Measurements from ENCODE around the gene GALNT2. TPM values are rescaled to one million over a fixed set of nuclear protein-coding genes. Genes with fewer than 3 reads are reported as not detected.
A peak's percentile ranks its signal among the peaks of the same experiment; 100 is the strongest.

The GALNT2 gene
- total and polyA plus RNA-seq, 9 of the 15 experiments (the other 6 are each of a cell fraction or from before 2014, with no cell fraction given): 1.6 to 106 (median 51.9) TPM

DNA sequence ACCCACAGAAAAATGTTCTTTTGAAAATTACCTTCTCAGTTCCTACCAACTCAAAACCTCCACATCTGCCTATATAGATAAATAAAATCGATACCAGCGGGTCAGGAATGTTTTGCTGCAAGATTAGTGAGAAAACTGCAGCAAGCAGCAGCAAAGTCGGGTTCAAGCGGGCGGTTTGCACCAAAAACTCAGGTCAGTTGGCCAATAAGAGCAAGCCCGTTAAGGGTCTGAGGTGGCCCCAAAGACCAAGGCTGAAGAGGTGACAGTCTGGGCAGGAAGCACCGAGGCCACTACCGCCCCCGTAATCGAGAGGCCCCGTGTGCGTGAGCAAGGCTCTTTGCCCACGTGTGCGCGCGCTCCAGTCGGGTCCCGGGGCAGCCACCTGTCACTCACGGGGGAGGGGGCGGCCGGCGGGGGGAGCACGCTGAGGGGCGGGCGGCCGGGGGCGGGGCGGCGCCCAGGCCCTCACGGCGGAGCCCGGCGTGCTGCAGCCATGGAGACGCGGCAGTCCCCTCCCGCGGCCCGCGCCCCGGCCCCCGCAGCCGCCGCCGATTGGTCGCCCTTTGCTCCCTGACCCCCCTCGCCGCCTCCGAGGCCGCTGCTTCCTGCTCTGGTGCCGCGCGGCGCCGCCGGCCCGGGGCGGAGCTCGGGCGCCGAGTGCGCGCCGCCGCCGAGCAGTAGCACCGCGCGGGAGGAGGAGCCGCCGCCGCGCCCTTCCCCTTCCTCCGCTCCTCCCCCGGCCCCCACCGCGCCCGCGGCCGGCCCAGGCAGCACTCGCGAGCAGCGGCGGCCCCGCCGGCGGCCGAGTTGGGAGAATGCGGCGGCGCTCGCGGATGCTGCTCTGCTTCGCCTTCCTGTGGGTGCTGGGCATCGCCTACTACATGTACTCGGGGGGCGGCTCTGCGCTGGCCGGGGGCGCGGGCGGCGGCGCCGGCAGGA lies at the start of gene GALNT2 (continued):
- peak in 1 of 2 experiments; percentile 24; a peak in 1 of 4 replicates for TF ChIP-seq TEAD1 (CRISPR knock-in tag; IDR thresholded peaks at IDR 0.05)
- no peak for TF ChIP-seq ZNF583 (CRISPR knock-in tag; IDR thresholded peaks at IDR 0.05)
- TF ChIP-seq CEBPG (CRISPR knock-in tag; IDR thresholded peaks at IDR 0.05): peak; percentile 35; the same call in 1 of the 2 replicates
- no peak for TF ChIP-seq CEBPG (tag; conservative IDR thresholded peaks at IDR 0.05 in 1 of 2, IDR thresholded peaks at IDR 0.05 in 1 of 2)
- no peak for TF ChIP-seq ZC3H8 (IDR thresholded peaks at IDR 0.05)
- no peak for TF ChIP-seq KLF6 (CRISPR knock-in tag; IDR thresholded peaks at IDR 0.05; ENCODE audit: borderline replicate concordance)
- TF ChIP-seq RAD51 (IDR thresholded peaks at IDR 0.05; ENCODE audit: borderline replicate concordance, low read depth): peak; percentile 21; the same call in 1 of the 2 replicates
- no peak for TF ChIP-seq LCOR (CRISPR knock-in tag; IDR thresholded peaks at IDR 0.05)
- peak; percentile 69 to 83; a peak in 2 of 4 replicates for TF ChIP-seq SIN3A (IDR thresholded peaks at IDR 0.05; ENCODE audit: borderline replicate concordance in 2 of 2, control insufficient read depth in 1 of 2, low read depth in 2 of 2, low read length in 2 of 2)
- TF ChIP-seq ZNF311 (CRISPR knock-in tag; IDR thresholded peaks at IDR 0.05): no peak
- TF ChIP-seq MAZ (CRISPR knock-in tag; conservative IDR thresholded peaks at IDR 0.05 in 1 of 2, IDR thresholded peaks at IDR 0.05 in 1 of 2): peak; percentile 82 to 91
- peak; percentile 30; the same call in 1 of the 2 replicates for TF ChIP-seq ZNF24 (IDR thresholded peaks at IDR 0.05)
- peak; percentile 76 for TF ChIP-seq TBP (optimal IDR thresholded peaks at IDR 0.05; ENCODE audit: low read depth, low read length)
- peak; percentile 54 for TF ChIP-seq NR2C1 (IDR thresholded peaks at IDR 0.05)
- TF ChIP-seq NR2C1 (tag; IDR thresholded peaks at IDR 0.05): peak; percentile 72
- TF ChIP-seq NCOR1 (IDR thresholded peaks at IDR 0.05): peak; percentile 47
- TF ChIP-seq ZNF695 (CRISPR knock-in tag; IDR thresholded peaks at IDR 0.05): no peak
- TF ChIP-seq, protein P1, sequence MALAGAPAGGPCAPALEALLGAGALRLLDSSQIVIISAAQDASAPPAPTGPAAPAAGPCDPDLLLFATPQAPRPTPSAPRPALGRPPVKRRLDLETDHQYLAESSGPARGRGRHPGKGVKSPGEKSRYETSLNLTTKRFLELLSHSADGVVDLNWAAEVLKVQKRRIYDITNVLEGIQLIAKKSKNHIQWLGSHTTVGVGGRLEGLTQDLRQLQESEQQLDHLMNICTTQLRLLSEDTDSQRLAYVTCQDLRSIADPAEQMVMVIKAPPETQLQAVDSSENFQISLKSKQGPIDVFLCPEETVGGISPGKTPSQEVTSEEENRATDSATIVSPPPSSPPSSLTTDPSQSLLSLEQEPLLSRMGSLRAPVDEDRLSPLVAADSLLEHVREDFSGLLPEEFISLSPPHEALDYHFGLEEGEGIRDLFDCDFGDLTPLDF (CRISPR knock-in tag; IDR thresholded peaks at IDR 0.05): no peak
- peak; percentile 42; the same call in 1 of the 2 replicates for TF ChIP-seq NCOA1 (IDR thresholded peaks at IDR 0.05; ENCODE audit: low read depth)
- TF ChIP-seq, protein P2, sequence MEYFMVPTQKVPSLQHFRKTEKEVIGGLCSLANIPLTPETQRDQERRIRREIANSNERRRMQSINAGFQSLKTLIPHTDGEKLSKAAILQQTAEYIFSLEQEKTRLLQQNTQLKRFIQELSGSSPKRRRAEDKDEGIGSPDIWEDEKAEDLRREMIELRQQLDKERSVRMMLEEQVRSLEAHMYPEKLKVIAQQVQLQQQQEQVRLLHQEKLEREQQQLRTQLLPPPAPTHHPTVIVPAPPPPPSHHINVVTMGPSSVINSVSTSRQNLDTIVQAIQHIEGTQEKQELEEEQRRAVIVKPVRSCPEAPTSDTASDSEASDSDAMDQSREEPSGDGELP (CRISPR knock-in tag; IDR thresholded peaks at IDR 0.05; ENCODE audit: borderline replicate concordance): peak; percentile 69; the same call in 1 of the 2 replicates
- TF ChIP-seq KDM4B (IDR thresholded peaks at IDR 0.05; ENCODE audit: borderline replicate concordance in 2 of 2, low read depth in 1 of 2): peak in 1 of 2 experiments; percentile 64; a peak in 1 of 4 replicates
- TF ChIP-seq, protein P3, sequence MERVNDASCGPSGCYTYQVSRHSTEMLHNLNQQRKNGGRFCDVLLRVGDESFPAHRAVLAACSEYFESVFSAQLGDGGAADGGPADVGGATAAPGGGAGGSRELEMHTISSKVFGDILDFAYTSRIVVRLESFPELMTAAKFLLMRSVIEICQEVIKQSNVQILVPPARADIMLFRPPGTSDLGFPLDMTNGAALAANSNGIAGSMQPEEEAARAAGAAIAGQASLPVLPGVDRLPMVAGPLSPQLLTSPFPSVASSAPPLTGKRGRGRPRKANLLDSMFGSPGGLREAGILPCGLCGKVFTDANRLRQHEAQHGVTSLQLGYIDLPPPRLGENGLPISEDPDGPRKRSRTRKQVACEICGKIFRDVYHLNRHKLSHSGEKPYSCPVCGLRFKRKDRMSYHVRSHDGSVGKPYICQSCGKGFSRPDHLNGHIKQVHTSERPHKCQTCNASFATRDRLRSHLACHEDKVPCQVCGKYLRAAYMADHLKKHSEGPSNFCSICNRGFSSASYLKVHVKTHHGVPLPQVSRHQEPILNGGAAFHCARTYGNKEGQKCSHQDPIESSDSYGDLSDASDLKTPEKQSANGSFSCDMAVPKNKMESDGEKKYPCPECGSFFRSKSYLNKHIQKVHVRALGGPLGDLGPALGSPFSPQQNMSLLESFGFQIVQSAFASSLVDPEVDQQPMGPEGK (CRISPR knock-in tag; IDR thresholded peaks at IDR 0.05; ENCODE audit: borderline replicate concordance): no peak
- TF ChIP-seq SMARCA5 (IDR thresholded peaks at IDR 0.05): no peak
- TF ChIP-seq MTA2 (IDR thresholded peaks at IDR 0.05; ENCODE audit: low read depth): no peak

Data from K562 (cell line).